Mucosa of rectum (tissue), 2 donors: Measurements from ENCODE around the gene OSBPL2.
A peak's percentile ranks its signal among the peaks of the same experiment; 100 is the strongest.

ENCODE experiments used
- H3K27ac ChIP-seq, 2 donors: one replicate each; pipeline ENCODE4 v1.7.0; 2013; ENCODE audit warnings: inconsistent platforms in 2 of 2, low read depth in 2 of 2, low read length in 2 of 2
- H3K27me3 ChIP-seq, 2 donors: one replicate each; pipeline ENCODE4 v1.7.0; 2013; ENCODE audit warnings: low read length in 2 of 2; ENCODE audit not compliant: control insufficient read depth in 2 of 2, insufficient read depth in 2 of 2
- H3K36me3 ChIP-seq, 2 donors: one replicate each; pipeline ENCODE4 v1.7.0; 2013; ENCODE audit warnings: low read length in 2 of 2; ENCODE audit not compliant: control insufficient read depth in 2 of 2, insufficient read depth in 2 of 2
- H3K4me1 ChIP-seq, 2 donors: one replicate each; pipeline ENCODE4 v1.7.0; 2013; ENCODE audit warnings: low read length in 2 of 2, mild to moderate bottlenecking in 1 of 2; ENCODE audit not compliant: control insufficient read depth in 2 of 2, insufficient read depth in 2 of 2
- H3K4me3 ChIP-seq, 2 donors: one replicate each; pipeline ENCODE4 v1.7.0; 2013; ENCODE audit warnings: low read length in 2 of 2
- H3K9ac ChIP-seq, 2 donors: one replicate each; pipeline ENCODE4 v1.7.0; 2013; ENCODE audit warnings: low read length in 2 of 2, low read depth in 1 of 2, mild to moderate bottlenecking in 1 of 2
- H3K9me3 ChIP-seq, 2 donors: one replicate each; pipeline ENCODE4 v1.7.0; 2013; ENCODE audit warnings: low read length in 2 of 2; ENCODE audit not compliant: control insufficient read depth in 2 of 2
- donor health status: healthy.
- donor health status: Normal muscosa, but diverticular disease.

The OSBPL2 gene

GRCh38 chr20:62337558-62338293 is 99.4 kb downstream of the OSBPL2 start:
- H3K4me1 ChIP-seq, result peaks cover 0 to 8% of the 10 kb centered on the region in 2 donors
- H3K9me3 ChIP-seq, result no peaks in the 10 kb centered on the region
- peak overlapping the region; percentile 2 to 75 for H3K27ac ChIP-seq
- no peak overlapping the region for H3K9ac ChIP-seq
- no peaks in the 10 kb centered on the region for H3K27me3 ChIP-seq
- H3K4me3 ChIP-seq, result no peak overlapping the region
- H3K36me3 ChIP-seq, result peaks cover 0 to 4% of the 10 kb centered on the region in 2 donors

GRCh38 chr20:62338294-62338620 is 99.9 kb downstream of the OSBPL2 start:
- Histone ChIP-seq H3K27ac (peak overlapping the region in 1 of 2 donors; percentile 67), H3K36me3 (peaks cover 0 to 4% of the 10 kb centered on the region in 2 donors), H3K4me3 (no peak overlapping the region)

GRCh38 chr20:62339647-62340062 is 101.3 kb downstream of the OSBPL2 start:
- H3K9ac ChIP-seq, result peak overlapping the region in 1 of 2 donors; percentile 38
- H3K36me3 ChIP-seq, result peaks cover 0 to 4% of the 10 kb centered on the region in 2 donors
- H3K4me3 ChIP-seq, result peak overlapping the region in 1 of 2 donors; percentile 58

More at GRCh38 chr20:62338294-62338620, 99.9 kb downstream of the OSBPL2 start:
- no peaks in the 10 kb centered on the region for H3K27me3 ChIP-seq
- H3K9me3 ChIP-seq, result no peaks in the 10 kb centered on the region
- H3K4me1 ChIP-seq, result peaks cover 0 to 8% of the 10 kb centered on the region in 2 donors
- H3K9ac ChIP-seq, result no peak overlapping the region

GRCh38 chr20:62342910-62343309 is 104.6 kb downstream of the OSBPL2 start:
- no peaks in the 10 kb centered on the region for H3K4me1 ChIP-seq
- H3K4me3 ChIP-seq, result no peak overlapping the region
- peaks cover 0 to 2% of the 10 kb centered on the region in 2 donors for H3K36me3 ChIP-seq
- no peak overlapping the region for H3K9ac ChIP-seq
- H3K27me3 ChIP-seq, result no peaks in the 10 kb centered on the region
- no peak overlapping the region for H3K27ac ChIP-seq
- no peaks in the 10 kb centered on the region for H3K9me3 ChIP-seq

More at GRCh38 chr20:62339647-62340062, 101.3 kb downstream of the OSBPL2 start:
- H3K27ac ChIP-seq, result peak overlapping the region in 1 of 2 donors; percentile 68
- H3K9me3 ChIP-seq, result no peaks in the 10 kb centered on the region
- H3K27me3 ChIP-seq, result no peaks in the 10 kb centered on the region
- peaks cover 0 to 8% of the 10 kb centered on the region in 2 donors for H3K4me1 ChIP-seq

- H3K27ac ChIP-seq, result no peak overlapping the region
- H3K4me1 ChIP-seq, result no peaks in the 10 kb centered on the region
- H3K36me3 ChIP-seq, result no peaks in the 10 kb centered on the region
- H3K9me3 ChIP-seq, result no peaks in the 10 kb centered on the region
- H3K9ac ChIP-seq, result no peak overlapping the region
- H3K4me3 ChIP-seq, result no peak overlapping the region
- H3K27me3 ChIP-seq, result no peaks in the 10 kb centered on the region
Measured at GRCh38 chr20:62344092-62344491, 105.8 kb downstream of the OSBPL2 start.

- Histone ChIP-seq H3K4me3 (no peak overlapping the region), H3K27ac (no peak overlapping the region), H3K4me1 (no peaks in the 10 kb centered on the region), H3K9me3 (no peaks in the 10 kb centered on the region), H3K27me3 (no peaks in the 10 kb centered on the region), H3K36me3 (no peaks in the 10 kb centered on the region), H3K9ac (no peak overlapping the region)
Measured at GRCh38 chr20:62344782-62345181, 106.5 kb downstream of the OSBPL2 start.
